Measurements from ENCODE around the gene NKX1-1. TPM values are rescaled to one million over a fixed set of nuclear protein-coding genes. Genes with fewer than 3 reads are reported as not detected.

The NKX1-1 gene
- total and polyA plus RNA-seq, 2 of the 8 experiments (the other 6 are each of a cell fraction or from before 2014, with no cell fraction given): not detected

DNA sequence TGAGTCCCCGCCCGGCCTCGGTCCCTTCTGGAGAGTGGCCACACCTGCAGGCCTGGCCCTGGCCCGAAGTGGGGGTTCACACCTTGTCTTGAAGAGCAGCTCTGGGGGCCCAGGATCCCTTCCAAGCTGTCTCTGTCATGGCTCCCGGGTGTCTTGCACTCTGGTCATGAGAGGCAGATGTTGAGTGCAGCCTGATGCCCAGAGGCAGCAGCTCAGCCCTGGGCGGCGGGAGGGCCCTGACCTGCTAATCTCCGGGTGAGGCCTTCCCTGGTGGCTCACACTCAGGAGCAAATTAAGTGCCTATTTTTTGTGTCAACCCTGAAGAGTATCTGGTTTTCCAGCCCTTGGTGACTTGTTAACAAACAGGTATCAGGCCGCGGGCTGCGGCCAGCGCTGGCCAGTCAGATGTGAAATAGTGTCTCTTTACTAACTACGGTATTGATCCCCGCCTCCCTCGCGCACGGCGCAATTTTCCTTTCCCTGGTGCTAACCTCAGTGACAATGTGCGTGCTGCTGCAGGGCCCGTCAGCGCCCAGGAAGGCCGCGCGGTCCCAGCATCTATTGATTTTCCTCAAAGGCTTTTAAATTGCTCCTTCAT lies 24.2 kb downstream of the NKX1-1 start (continued):
- TF ChIP-seq TCF12 (IDR thresholded peaks at IDR 0.05; ENCODE audit: low read depth, low read length) (no peak), RXRA (IDR thresholded peaks at IDR 0.05; ENCODE audit: insufficient read depth, low read depth, low read length) (no peak), CREB1 (IDR thresholded peaks at IDR 0.05) (no peak), SIRT6 (IDR thresholded peaks at IDR 0.05; ENCODE audit: low read length) (no peak), TEAD4 (IDR thresholded peaks at IDR 0.05; ENCODE audit: low read depth, low read length) (no peak), GABPA (IDR thresholded peaks at IDR 0.05; ENCODE audit: borderline replicate concordance, insufficient read depth, low read length) (no peak)

Measured in H1 (cell line).